Gastroesophageal sphincter (tissue), 3 donors: ENCODE data around the gene SHC4.

ENCODE experiments used
- CTCF ChIP-seq, 4 experiments: fragments of 200-600 bp in 2 of 4; fragments of 450-650 bp in 2 of 4; sonication (generic) in 1 of 4; IDR thresholded peaks; one replicate each; pipeline ENCODE4 v1.5.1; 2017 to 2019; ENCODE audit warnings: antibody characterized with exemption in 4 of 4, mild to moderate bottlenecking in 2 of 4, moderate library complexity in 2 of 4
- POLR2A ChIP-seq, 2 donors: fragments of 450-650 bp; IDR thresholded peaks; one replicate each; pipeline ENCODE4 v1.6.1; 2017; ENCODE audit warnings: antibody characterized with exemption in 2 of 2, mild to moderate bottlenecking in 2 of 2, moderate library complexity in 1 of 2
- POLR2AphosphoS5 ChIP-seq: sonication (generic); formaldehyde crosslinking; IDR thresholded peaks from one replicate; pipeline ENCODE4 v1.6.1; 2017; ENCODE audit warnings: antibody characterized with exemption

- TF ChIP-seq CTCF (IDR thresholded peaks at IDR 0.05) (no peak), POLR2A (IDR thresholded peaks at IDR 0.05) (no peak), POLR2AphosphoS5 (no peak)
Observed at GRCh38 chr15:48972750-48973503, 9.2 kb upstream of the SHC4 start.
